A204.1 (cell line): ENCODE data around the gene MARCHF3.
"Not testable (repeated sequence)": the region's sequence is repeated elsewhere in the genome, so short reads cannot be mapped to it uniquely, and the experiment has no call there.

ENCODE experiments used
- FAIRE-seq: peaks from 2 replicates; lab custom pipeline; 2012; peaks lifted over from hg19 to GRCh38; lab: Jason Lieb, UNC

Gene MARCHF3

GRCh38 chr5:127011961-127012644 is 18.3 kb downstream of the MARCHF3 start:
- FAIRE-seq: no peak

- no peak for FAIRE-seq
These were observed 19.2 kb downstream of the MARCHF3 start for GRCh38 chr5:127011153-127011552.

GRCh38 chr5:127010362-127010761 is 20.0 kb downstream of the MARCHF3 start:
- no peak for FAIRE-seq

- no peak for FAIRE-seq
These were observed 20.6 kb downstream of the MARCHF3 start for GRCh38 chr5:127009784-127010183.

GRCh38 chr5:127008300-127008975 is 21.9 kb downstream of the MARCHF3 start:
- no peak for FAIRE-seq

GRCh38 chr5:127007522-127007921 is 22.8 kb downstream of the MARCHF3 start:
- FAIRE-seq: no peak

- FAIRE-seq: no peak
These were observed 23.6 kb downstream of the MARCHF3 start for GRCh38 chr5:127006744-127007143.

- FAIRE-seq: not testable (repeated sequence)
These were observed 25.1 kb downstream of the MARCHF3 start for GRCh38 chr5:127005282-127005681.

GRCh38 chr5:127004721-127005120 is 25.6 kb downstream of the MARCHF3 start:
- FAIRE-seq: no peak

- FAIRE-seq: no peak
These were observed 26.4 kb downstream of the MARCHF3 start for GRCh38 chr5:127003798-127004495.

GRCh38 chr5:127002390-127002789 is 28.0 kb downstream of the MARCHF3 start:
- FAIRE-seq: no peak

- no peak for FAIRE-seq
These were observed 28.6 kb downstream of the MARCHF3 start for GRCh38 chr5:127001621-127002296.

GRCh38 chr5:126998895-126999570 is 31.3 kb downstream of the MARCHF3 start:
- no peak for FAIRE-seq

- no peak for FAIRE-seq
These were observed 32.1 kb downstream of the MARCHF3 start for GRCh38 chr5:126998201-126998631.

GRCh38 chr5:126995689-126996088 is 34.7 kb downstream of the MARCHF3 start:
- FAIRE-seq: no peak

GRCh38 chr5:126995039-126995438 is 35.3 kb downstream of the MARCHF3 start:
- FAIRE-seq: no peak

GRCh38 chr5:126994485-126994884 is 35.9 kb downstream of the MARCHF3 start:
- no peak for FAIRE-seq

- no peak for FAIRE-seq
These were observed 42.3 kb downstream of the MARCHF3 start for GRCh38 chr5:126988021-126988569.

GRCh38 chr5:126987271-126987899 is 43.0 kb downstream of the MARCHF3 start:
- no peak for FAIRE-seq

- no peak for FAIRE-seq
These were observed 45.7 kb downstream of the MARCHF3 start for GRCh38 chr5:126984632-126985031.

GRCh38 chr5:126983874-126984266 is 46.5 kb downstream of the MARCHF3 start:
- FAIRE-seq: no peak
